HCT116 (cell line): ENCODE data around the gene SERPINC1. TPM values are rescaled to one million over a fixed set of nuclear protein-coding genes. Genes with fewer than 3 reads are reported as not detected.

ENCODE experiments used
- ATAC-seq: fragments of 200-7000 bp; cut with Tn5 transposase; 2 replicates; pipeline ENCODE4 v1.9.1; 2020; ENCODE audit warnings: mild to moderate bottlenecking, moderate library complexity
- BruUV-seq: library from RNA; stranded (reverse); fragments of 400-500 nt; replicated peaks from 2 replicates; lab custom pipeline; 2021; lab: Mats Ljungman, UMichigan
- CTCF ChIA-PET: fragments of 300-600 bp; sonication (Branson Sonifier 250); formaldehyde crosslinking; loops from one replicate; lab custom pipeline; 2021; ENCODE audit warnings: antibody characterized with exemption; lab: Charles Lee
- POLR2A ChIA-PET: fragments of 300-600, 350-600 bp; sonication (Branson Sonifier 250); formaldehyde crosslinking; loops from one replicate; lab custom pipeline; 2021; ENCODE audit warnings: antibody characterized with exemption; lab: Charles Lee
- RAD21 ChIA-PET, 2 experiments: fragments of 300-600 bp; sonication (Branson Sonifier 250); formaldehyde crosslinking; loops; one replicate each; lab custom pipeline; 2023; ENCODE audit warnings: low total read pairs in 2 of 2; ENCODE audit not compliant: uncharacterized antibody in 2 of 2, unreplicated experiment in 2 of 2, low non-redundant PET in 1 of 2; lab: Charles Lee
- DNase-seq: peaks from one replicate; pipeline ENCODE4 v3.0.0-alpha.2; 2010; ENCODE audit warnings: low read depth, low spot score
- H2AFZ ChIP-seq: fragments of 200-600 bp; shearing (Covaris generic), sonication (generic); 2 replicates; pipeline ENCODE4 v1.6.1; 2017; ENCODE audit warnings: low read depth, mixed run types, mixed read lengths, antibody characterized with exemption, low read length; ENCODE audit not compliant: poor library complexity, severe bottlenecking
- H3K27ac ChIP-seq: 2 replicates; pipeline ENCODE4 v1.5.1; 2012; ENCODE audit warnings: low read depth, low read length
- H3K27me3 ChIP-seq: fragments of 200-600 bp; sonication (generic); 2 replicates; pipeline ENCODE4 v1.6.1; 2016; ENCODE audit warnings: mixed run types, low read length, mixed read lengths; ENCODE audit not compliant: insufficient read depth
- H3K36me3 ChIP-seq, 2 experiments: fragments of 200-500 bp in 1 of 2; fragments of 200-600 bp in 1 of 2; sonication (Bioruptor generic) in 1 of 2; sonication (generic) in 1 of 2; 2 replicates each; pipeline versions ENCODE4 v1.5.1 to v1.6.1; 2014 to 2016; ENCODE audit warnings: low read length in 2 of 2, inconsistent platforms in 1 of 2, mixed read lengths in 1 of 2, mixed run types in 1 of 2; ENCODE audit not compliant: insufficient read depth in 2 of 2, control insufficient read depth in 1 of 2
- H3K4me1 ChIP-seq, 2 experiments: fragments of 200-600 bp in 1 of 2; sonication (generic) in 1 of 2; 2 replicates each; pipeline versions ENCODE4 v1.5.1 to v1.6.1; 2012 to 2017; ENCODE audit warnings: low read length in 2 of 2, inconsistent platforms in 1 of 2, mild to moderate bottlenecking in 1 of 2, mixed read lengths in 1 of 2, mixed run types in 1 of 2, moderate library complexity in 1 of 2; ENCODE audit not compliant: insufficient read depth in 2 of 2, control insufficient read depth in 1 of 2
- H3K4me2 ChIP-seq: fragments of 200-600 bp; sonication (generic); 2 replicates; pipeline ENCODE4 v1.6.1; 2017; ENCODE audit warnings: mixed run types, low read length, mixed read lengths
- H3K4me3 ChIP-seq, 2 experiments: fragments of 200-600 bp in 1 of 2; sonication (generic) in 1 of 2; replicated peaks in 1 of 2; 2 replicates each; pipeline ENCODE4 v1.5.1; 2011 to 2016; ENCODE audit warnings: low read length in 2 of 2, control low read depth in 1 of 2, low read depth in 1 of 2, mild to moderate bottlenecking in 1 of 2, mixed read lengths in 1 of 2, mixed run types in 1 of 2
- H3K79me2 ChIP-seq: fragments of 200-600 bp; sonication (generic); 2 replicates; pipeline ENCODE4 v1.6.1; 2017; ENCODE audit warnings: mild to moderate bottlenecking, mixed run types, low read length, moderate library complexity, mixed read lengths; ENCODE audit not compliant: insufficient read depth
- H3K9ac ChIP-seq: fragments of 200-600 bp; sonication (generic); 2 replicates; pipeline ENCODE4 v1.6.1; 2016; ENCODE audit warnings: low read length, mixed read lengths
- H3K9me2 ChIP-seq: fragments of 200-600 bp; sonication (generic), shearing (Covaris generic); 2 replicates; pipeline ENCODE4 v1.6.1; 2017; ENCODE audit warnings: mixed run types, mild to moderate bottlenecking, moderate library complexity; ENCODE audit not compliant: insufficient read depth
- H3K9me3 ChIP-seq, 2 experiments: fragments of 200-500 bp in 1 of 2; fragments of 200-600 bp in 1 of 2; sonication (Bioruptor generic) in 1 of 2; sonication (generic) in 1 of 2; 2 replicates each; pipeline ENCODE4 v1.6.1; 2014 to 2017; ENCODE audit warnings: low read length in 2 of 2, mixed read lengths in 2 of 2, inconsistent platforms in 1 of 2, low read depth in 1 of 2, mild to moderate bottlenecking in 1 of 2, mixed run types in 1 of 2, moderate library complexity in 1 of 2; ENCODE audit not compliant: control insufficient read depth in 1 of 2, insufficient read depth in 1 of 2
- H4K20me1 ChIP-seq: fragments of 200-600 bp; sonication (generic), shearing (Covaris generic); 2 replicates; pipeline ENCODE4 v1.6.1; 2017; ENCODE audit warnings: mixed run types, mild to moderate bottlenecking, moderate library complexity; ENCODE audit not compliant: insufficient read depth
- CEBPB ChIP-seq: IDR thresholded peaks from 2 replicates; pipeline ENCODE4 v1.6.1; 2012; ENCODE audit warnings: low read depth
- CTCF ChIP-seq, 3 experiments: fragments of 200-600 bp in 1 of 3; sonication (generic) in 1 of 3; IDR thresholded peaks in 2 of 3; conservative IDR thresholded peaks in 1 of 3; 2 replicates each; pipeline ENCODE4 v1.5.1; 2012 to 2017; ENCODE audit warnings: low read depth in 2 of 3, low read length in 2 of 3, antibody characterized with exemption in 1 of 3, borderline replicate concordance in 1 of 3, control low read depth in 1 of 3, mild to moderate bottlenecking in 1 of 3, mixed read lengths in 1 of 3, mixed run types in 1 of 3, moderate library complexity in 1 of 3; ENCODE audit not compliant: insufficient read depth in 1 of 3
- FOSL1 ChIP-seq: IDR thresholded peaks from 2 replicates; pipeline ENCODE4 v1.6.1; 2012; ENCODE audit warnings: low read depth
- MAX ChIP-seq: IDR thresholded peaks from 2 replicates; pipeline ENCODE4 v1.6.1; 2012
- POLR2AphosphoS5 ChIP-seq: IDR thresholded peaks from 2 replicates; pipeline ENCODE4 v1.6.1; 2011; ENCODE audit warnings: mild to moderate bottlenecking, low read depth, low read length, moderate library complexity
- SIN3A ChIP-seq: IDR thresholded peaks from 2 replicates; pipeline ENCODE4 v1.6.1; 2012; ENCODE audit warnings: low read depth
- ZNF274 ChIP-seq: fragments of 200-500 bp; sonication (Bioruptor generic); IDR thresholded peaks from 2 replicates; pipeline ENCODE4 v1.6.1; 2014; ENCODE audit warnings: mild to moderate bottlenecking, low read depth, low read length, inconsistent platforms
- intact Hi-C: fragments of 100-400 bp; cut with micrococcal nuclease; formaldehyde crosslinking; loops from 2 replicates; pipeline ENCODE4 v1.10.0; 2022
- total RNA-seq: library from RNA; stranded (reverse); gene quantifications from one replicate; pipeline ENCODE4 v1.2.1, GENCODE V29; 2021; ENCODE audit not compliant: unreplicated experiment

SERPINC1 gene
- total RNA-seq, 1 experiment from 2014 or later: 0.61 TPM

- Histone ChIP-seq H3K27me3 (no peaks in the 10 kb centered on the region), H3K36me3 (peaks cover 33 to 43% of the 10 kb centered on the region in 2 experiments), H3K9ac (no peak overlapping the region), H3K9me2 (no peaks in the 10 kb centered on the region), H3K4me1 (peaks cover 5 to 33% of the 10 kb centered on the region in 2 experiments; a peak in 3 of 4 replicates), H3K79me2 (peaks cover 38% of the 10 kb centered on the region), H4K20me1 (peaks cover 39% of the 10 kb centered on the region; the same call in 1 of the 2 replicates), H2AFZ (no peak overlapping the region), H3K9me3 (no peaks in the 10 kb centered on the region), H3K27ac (peak overlapping the region; percentile 91), H3K4me2 (no peak overlapping the region), H3K4me3 (no peak overlapping the region)
- ChIA-PET CTCF (no interaction called here), RAD21 (no interaction called here), POLR2A (interaction anchor here (0.6 to 1.8 kb wide), 3 partner anchors 11 to 433 kb away, joined by 4 to 7 read pairs (median 4); no protein-coding TSS in a partner anchor)
- intact Hi-C loops: loop anchor here (2.0 to 10.0 kb wide), 2 partner anchors 352 to 432 kb away; no protein-coding TSS in a partner anchor
- ATAC-seq (peak; percentile 11), DNase-seq (no peak)
- TF ChIP-seq FOSL1 (no peak), CTCF (IDR thresholded peaks at IDR 0.05 in 2 of 3, conservative IDR thresholded peaks at IDR 0.05 in 1 of 3; ENCODE audit: borderline replicate concordance in 1 of 3, insufficient read depth in 1 of 3, low read depth in 2 of 3, low read length in 2 of 3) (no peak), CEBPB (peak; percentile 63; the same call in 1 of the 2 replicates), POLR2AphosphoS5 (no peak), MAX (no peak; the same call in 1 of the 2 replicates), SIN3A (peak; percentile 36; the same call in 1 of the 2 replicates), ZNF274 (no peak)
- no TSS peak for BruUV-seq
Measured at GRCh38 chr1:173862769-173863223, 54.3 kb downstream of the SERPINC1 start.
